Peyer's patch (tissue), 4 donors: ENCODE results near the gene HELZ.

ENCODE experiments used
- POLR2A ChIP-seq, 2 donors: fragments of 450-650 bp; IDR thresholded peaks; one replicate each; pipeline ENCODE4 v1.5.1; 2017; ENCODE audit warnings: antibody characterized with exemption in 2 of 2, mild to moderate bottlenecking in 2 of 2, moderate library complexity in 2 of 2
- TF ChIP-seq, protein P1 (sequence below), 6 experiments: fragments of 450-650 bp in 4 of 6; fragments of 200-600 bp in 2 of 6; sonication (generic) in 1 of 6; IDR thresholded peaks; one replicate each; pipeline ENCODE4 v1.5.1; 2017 to 2019; ENCODE audit warnings: antibody characterized with exemption in 6 of 6, mild to moderate bottlenecking in 3 of 6, moderate library complexity in 1 of 6

DNA sequence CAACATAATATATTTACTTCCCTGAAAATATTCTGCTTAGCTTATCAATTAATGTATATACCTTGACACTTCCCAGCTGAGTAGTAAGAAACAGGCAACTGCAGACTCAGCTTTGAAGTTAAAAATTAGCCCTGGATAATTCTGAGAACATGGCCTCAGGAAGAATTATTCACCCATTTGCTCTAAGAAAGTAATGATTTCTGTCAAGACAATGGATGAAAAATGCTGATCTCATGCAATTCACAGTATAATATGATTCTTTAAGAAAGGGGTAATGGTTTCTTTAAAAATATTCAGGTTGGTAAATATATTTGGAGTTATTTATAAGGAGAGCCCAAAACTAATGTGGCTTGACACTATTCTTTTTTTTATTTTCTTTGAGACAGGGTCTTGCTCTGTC, 111.8 kb downstream of the HELZ start:
- TF ChIP-seq, protein P1, sequence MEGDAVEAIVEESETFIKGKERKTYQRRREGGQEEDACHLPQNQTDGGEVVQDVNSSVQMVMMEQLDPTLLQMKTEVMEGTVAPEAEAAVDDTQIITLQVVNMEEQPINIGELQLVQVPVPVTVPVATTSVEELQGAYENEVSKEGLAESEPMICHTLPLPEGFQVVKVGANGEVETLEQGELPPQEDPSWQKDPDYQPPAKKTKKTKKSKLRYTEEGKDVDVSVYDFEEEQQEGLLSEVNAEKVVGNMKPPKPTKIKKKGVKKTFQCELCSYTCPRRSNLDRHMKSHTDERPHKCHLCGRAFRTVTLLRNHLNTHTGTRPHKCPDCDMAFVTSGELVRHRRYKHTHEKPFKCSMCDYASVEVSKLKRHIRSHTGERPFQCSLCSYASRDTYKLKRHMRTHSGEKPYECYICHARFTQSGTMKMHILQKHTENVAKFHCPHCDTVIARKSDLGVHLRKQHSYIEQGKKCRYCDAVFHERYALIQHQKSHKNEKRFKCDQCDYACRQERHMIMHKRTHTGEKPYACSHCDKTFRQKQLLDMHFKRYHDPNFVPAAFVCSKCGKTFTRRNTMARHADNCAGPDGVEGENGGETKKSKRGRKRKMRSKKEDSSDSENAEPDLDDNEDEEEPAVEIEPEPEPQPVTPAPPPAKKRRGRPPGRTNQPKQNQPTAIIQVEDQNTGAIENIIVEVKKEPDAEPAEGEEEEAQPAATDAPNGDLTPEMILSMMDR (IDR thresholded peaks at IDR 0.05) = no peak
- no peak for TF ChIP-seq POLR2A (IDR thresholded peaks at IDR 0.05)
